ENCODE measurements around the gene FAT2.

Gene FAT2

GRCh38 chr5:151584057-151584937 lies 6.8 kb downstream of the FAT2 start:
- Histone ChIP-seq H3K9me3 (ENCODE audit: insufficient read depth, low read length, severe bottlenecking) (no peaks in the 10 kb centered on the region), H3K4me2 (ENCODE audit: insufficient read depth, low read length) (no peak overlapping the region), H2AFZ (ENCODE audit: low read depth, low read length) (no peak overlapping the region), H3K36me3 (ENCODE audit: insufficient read depth, low read length) (no peaks in the 10 kb centered on the region), H3K4me3 (ENCODE audit: low read depth in 1 of 2, low read length in 2 of 2) (no peak overlapping the region), H3K27ac (ENCODE audit: low read length) (no peak overlapping the region), H3K79me2 (ENCODE audit: insufficient read depth, low read length) (no peaks in the 10 kb centered on the region), H4K20me1 (ENCODE audit: insufficient read depth, low read length) (no peaks in the 10 kb centered on the region), H3K9ac (ENCODE audit: low read depth, low read length) (no peak overlapping the region), H3K27me3 (ENCODE audit: insufficient read depth, low read length, poor library complexity) (peaks cover 13% of the 10 kb centered on the region), H3K4me1 (ENCODE audit: insufficient read depth, low read length) (no peaks in the 10 kb centered on the region)
- DNase-seq (no peak), ATAC-seq (ENCODE audit: insufficient read depth, low read depth) (no peak)
- TF ChIP-seq EZH2 (IDR thresholded peaks at IDR 0.05; ENCODE audit: borderline replicate concordance, low read depth, low read length, severe bottlenecking) = no peak
- TF ChIP-seq CTCF (IDR thresholded peaks at IDR 0.05; ENCODE audit: borderline replicate concordance, extremely low read depth, low read length, poor library complexity, severe bottlenecking) = no peak

GRCh38 chr5:151581812-151582583 lies 9.1 kb downstream of the FAT2 start:
- H3K4me2 ChIP-seq (ENCODE audit: insufficient read depth, low read length) = no peak overlapping the region
- no peaks in the 10 kb centered on the region for H4K20me1 ChIP-seq (ENCODE audit: insufficient read depth, low read length)
- H3K27ac ChIP-seq (ENCODE audit: low read length) = no peak overlapping the region
- H3K4me1 ChIP-seq (ENCODE audit: insufficient read depth, low read length) = no peaks in the 10 kb centered on the region
- H3K79me2 ChIP-seq (ENCODE audit: insufficient read depth, low read length) = no peaks in the 10 kb centered on the region
- no peak overlapping the region for H2AFZ ChIP-seq (ENCODE audit: low read depth, low read length)
- H3K9ac ChIP-seq (ENCODE audit: low read depth, low read length) = no peak overlapping the region
- no peaks in the 10 kb centered on the region for H3K36me3 ChIP-seq (ENCODE audit: insufficient read depth, low read length)
- H3K4me3 ChIP-seq (ENCODE audit: low read depth in 1 of 2, low read length in 2 of 2) = no peak overlapping the region
- no peak for ATAC-seq (ENCODE audit: insufficient read depth, low read depth)
- no peak for DNase-seq
- peaks cover 7% of the 10 kb centered on the region for H3K27me3 ChIP-seq (ENCODE audit: insufficient read depth, low read length, poor library complexity)
- H3K9me3 ChIP-seq (ENCODE audit: insufficient read depth, low read length, severe bottlenecking) = no peaks in the 10 kb centered on the region
- no peak for TF ChIP-seq CTCF (IDR thresholded peaks at IDR 0.05; ENCODE audit: borderline replicate concordance, extremely low read depth, low read length, poor library complexity, severe bottlenecking)
- TF ChIP-seq EZH2 (IDR thresholded peaks at IDR 0.05; ENCODE audit: borderline replicate concordance, low read depth, low read length, severe bottlenecking) = no peak

- DNase-seq (no peak), ATAC-seq (ENCODE audit: insufficient read depth, low read depth) (no peak)
- Histone ChIP-seq H3K4me2 (ENCODE audit: insufficient read depth, low read length) (no peak overlapping the region), H3K9me3 (ENCODE audit: insufficient read depth, low read length, severe bottlenecking) (no peaks in the 10 kb centered on the region), H3K4me1 (ENCODE audit: insufficient read depth, low read length) (no peaks in the 10 kb centered on the region), H3K79me2 (ENCODE audit: insufficient read depth, low read length) (no peaks in the 10 kb centered on the region), H3K27ac (ENCODE audit: low read length) (no peak overlapping the region), H3K36me3 (ENCODE audit: insufficient read depth, low read length) (no peaks in the 10 kb centered on the region), H4K20me1 (ENCODE audit: insufficient read depth, low read length) (no peaks in the 10 kb centered on the region), H3K27me3 (ENCODE audit: insufficient read depth, low read length, poor library complexity) (peaks cover 10% of the 10 kb centered on the region), H3K9ac (ENCODE audit: low read depth, low read length) (no peak overlapping the region), H3K4me3 (ENCODE audit: low read depth in 1 of 2, low read length in 2 of 2) (no peak overlapping the region), H2AFZ (ENCODE audit: low read depth, low read length) (no peak overlapping the region)
- TF ChIP-seq CTCF (IDR thresholded peaks at IDR 0.05; ENCODE audit: borderline replicate concordance, extremely low read depth, low read length, poor library complexity, severe bottlenecking) (no peak), EZH2 (IDR thresholded peaks at IDR 0.05; ENCODE audit: borderline replicate concordance, low read depth, low read length, severe bottlenecking) (no peak)
Observed at GRCh38 chr5:151581347-151581746, 9.8 kb downstream of the FAT2 start.
